ENCODE data around the gene SIRT6. TPM values are rescaled to one million over a fixed set of nuclear protein-coding genes. Genes with fewer than 3 reads are reported as not detected.
"Not testable (repeated sequence)": the region's sequence is repeated elsewhere in the genome, so short reads cannot be mapped to it uniquely, and the experiment has no call there.

Gene SIRT6
- polyA plus RNA-seq, 3 donors, result 12.8 to 14.6 (median 14.0) TPM

- DNase-seq (ENCODE audit: low read depth in 3 of 3, low spot score in 2 of 3), result no peak
Measured at GRCh38 chr19:4177146-4177545, 5.2 kb downstream of the SIRT6 start.

GRCh38 chr19:4175669-4175931, 6.8 kb downstream of the SIRT6 start:
- DNase-seq (ENCODE audit: low read depth in 3 of 3, low spot score in 2 of 3), result no peak

- no peak for DNase-seq (ENCODE audit: low read depth in 3 of 3, low spot score in 2 of 3)
Measured at GRCh38 chr19:4174895-4175668, 7.3 kb downstream of the SIRT6 start.

GRCh38 chr19:4174213-4174894, 8.0 kb downstream of the SIRT6 start:
- DNase-seq (ENCODE audit: low read depth in 3 of 3, low spot score in 2 of 3), result no peak

GRCh38 chr19:4173479-4174212, 8.7 kb downstream of the SIRT6 start:
- no peak for DNase-seq (ENCODE audit: low read depth in 3 of 3, low spot score in 2 of 3)

- peak in 1 of 3 donors; percentile 32 for DNase-seq (ENCODE audit: low read depth in 3 of 3, low spot score in 2 of 3)
Measured at GRCh38 chr19:4172861-4173473, 9.4 kb downstream of the SIRT6 start.

GRCh38 chr19:4171676-4172075, 10.7 kb downstream of the SIRT6 start:
- DNase-seq (ENCODE audit: low read depth in 3 of 3, low spot score in 2 of 3), result no peak

- DNase-seq (ENCODE audit: low read depth in 3 of 3, low spot score in 2 of 3), result no peak
Measured at GRCh38 chr19:4164262-4164661, 18.1 kb downstream of the SIRT6 start.

- DNase-seq (ENCODE audit: low read depth in 3 of 3, low spot score in 2 of 3), result no peak
Measured at GRCh38 chr19:4161415-4162077, 20.8 kb downstream of the SIRT6 start.

GRCh38 chr19:4157971-4158370, 24.4 kb downstream of the SIRT6 start:
- DNase-seq (ENCODE audit: low read depth in 3 of 3, low spot score in 2 of 3), result not testable (repeated sequence)

GRCh38 chr19:4157164-4157563, 25.2 kb downstream of the SIRT6 start:
- DNase-seq (ENCODE audit: low read depth in 3 of 3, low spot score in 2 of 3), result no peak

GRCh38 chr19:4154571-4155312, 27.6 kb downstream of the SIRT6 start:
- no peak for DNase-seq (ENCODE audit: low read depth in 3 of 3, low spot score in 2 of 3)

GRCh38 chr19:4152241-4152998, 29.9 kb downstream of the SIRT6 start:
- DNase-seq (ENCODE audit: low read depth in 3 of 3, low spot score in 2 of 3), result no peak

- DNase-seq (ENCODE audit: low read depth in 3 of 3, low spot score in 2 of 3), result no peak
Measured at GRCh38 chr19:4151623-4152022, 30.7 kb downstream of the SIRT6 start.

- DNase-seq (ENCODE audit: low read depth in 3 of 3, low spot score in 2 of 3), result no peak
Measured at GRCh38 chr19:4149518-4150288, 32.7 kb downstream of the SIRT6 start.

- DNase-seq (ENCODE audit: low read depth in 3 of 3, low spot score in 2 of 3), result no peak
Measured at GRCh38 chr19:4144666-4145249, 37.6 kb downstream of the SIRT6 start.

GRCh38 chr19:4142916-4143315, 39.4 kb downstream of the SIRT6 start:
- DNase-seq (ENCODE audit: low read depth in 3 of 3, low spot score in 2 of 3), result not testable (repeated sequence)

- DNase-seq (ENCODE audit: low read depth in 3 of 3, low spot score in 2 of 3), result no peak
Measured at GRCh38 chr19:4140237-4140711, 42.1 kb downstream of the SIRT6 start.

Measured in right renal cortex interstitium (tissue), 3 donors.